WERI-Rb-1 (cell line): Measurements from ENCODE around the gene NBL1.
A peak's percentile ranks its signal among the peaks of the same experiment; 100 is the strongest.

Experiments used
- DNase-seq: peaks from one replicate; pipeline ENCODE4 v3.0.0-alpha.2; 2020
- H3K27ac ChIP-seq: fragments of 250-450 bp; sonication (Bioruptor Pico); 2 replicates; pipeline ENCODE4 v1.5.1; 2020; ENCODE audit warnings: mild to moderate bottlenecking, moderate library complexity
- H3K27me3 ChIP-seq: fragments of 250-450 bp; sonication (Bioruptor Pico); 2 replicates; pipeline ENCODE4 v1.5.1; 2021; ENCODE audit warnings: mild to moderate bottlenecking, low read depth, moderate library complexity; ENCODE audit not compliant: insufficient read depth, severe bottlenecking
- H3K36me3 ChIP-seq: fragments of 250-450 bp; sonication (Bioruptor Pico); 2 replicates; pipeline ENCODE4 v1.5.1; 2020; ENCODE audit warnings: mild to moderate bottlenecking, moderate library complexity
- H3K4me3 ChIP-seq: 2 replicates; pipeline ENCODE4 v1.5.1; 2011; ENCODE audit warnings: low read depth, mild to moderate bottlenecking, control low read depth, low read length
- H3K9me3 ChIP-seq: fragments of 250-450 bp; sonication (Bioruptor Pico); 2 replicates; pipeline ENCODE4 v1.5.1; 2021; ENCODE audit warnings: mild to moderate bottlenecking, moderate library complexity; ENCODE audit not compliant: severe bottlenecking
- CTCF ChIP-seq: IDR thresholded peaks from 2 replicates; pipeline ENCODE4 v1.5.1; 2011; ENCODE audit warnings: low read depth, mild to moderate bottlenecking, control low read depth, inconsistent platforms, low read length

Gene NBL1

DNA sequence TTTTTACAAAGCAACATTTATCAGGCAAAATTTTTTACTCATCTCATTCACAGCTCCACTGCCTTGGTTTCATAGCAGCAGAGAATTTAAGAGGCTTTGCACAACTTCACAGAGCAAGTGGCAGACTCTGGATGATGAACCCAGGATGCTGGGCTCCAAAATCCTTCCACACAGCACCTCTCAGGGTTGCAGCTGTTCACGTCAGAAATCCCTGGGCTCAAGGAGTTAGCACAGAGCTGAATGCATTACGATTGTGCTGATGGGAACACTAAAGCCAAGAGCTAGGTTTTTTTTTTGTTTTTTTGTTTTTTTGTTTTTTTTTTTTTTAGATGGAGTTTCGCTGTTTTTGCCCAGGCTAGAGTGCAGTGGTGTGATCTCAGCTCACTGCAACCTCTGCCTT lies 18.2 kb downstream of the NBL1 start:
- H3K4me3 ChIP-seq = no peak overlapping the region
- H3K27me3 ChIP-seq = no peaks in the 10 kb centered on the region
- H3K27ac ChIP-seq = no peak overlapping the region

GRCh38 chr1:19664453-19665185 lies 20.5 kb downstream of the NBL1 start, which contains the start of gene HTR6:
TSS of gene HTR6 (plus strand) at chr1:19664875. CDS start at chr1:19665754, 879 bp downstream.
- Histone ChIP-seq H3K4me3 (peak within 1 kb of the TSS; percentile 46), H3K9me3 (no peaks in the 10 kb centered on the region), H3K27me3 (no peaks in the 10 kb centered on the region), H3K27ac (no peak within 1 kb of the TSS), H3K36me3 (no peaks in the 10 kb centered on the region)
- DNase-seq = no peak
- TF ChIP-seq CTCF = no peak

More for the DNA sequence above, 18.2 kb downstream of the NBL1 start:
- no peak for DNase-seq
- no peaks in the 10 kb centered on the region for H3K9me3 ChIP-seq
- no peak for TF ChIP-seq CTCF
- H3K36me3 ChIP-seq = no peaks in the 10 kb centered on the region

DNA sequence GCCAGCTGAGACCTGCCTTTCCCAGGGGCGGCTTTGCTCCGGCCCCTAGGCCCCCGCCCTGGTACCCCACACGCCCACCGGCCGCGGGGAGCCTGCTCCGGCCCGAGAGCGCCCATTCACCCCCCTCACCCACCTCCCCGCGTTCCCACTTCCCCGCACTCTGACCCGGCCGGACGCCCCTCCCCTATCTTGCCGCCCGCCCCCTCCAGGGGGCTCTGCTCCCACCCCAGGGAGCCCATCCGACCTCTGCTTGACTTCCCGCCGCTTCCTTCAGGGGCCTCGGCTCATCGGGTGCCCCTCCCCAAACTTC lies 21.0 kb downstream of the NBL1 start:
- TF ChIP-seq CTCF = no peak
- no peaks in the 10 kb centered on the region for H3K27me3 ChIP-seq
- H3K9me3 ChIP-seq = no peaks in the 10 kb centered on the region
- peak overlapping the region; percentile 24 for H3K4me3 ChIP-seq
- no peak overlapping the region for H3K27ac ChIP-seq
- DNase-seq = no peak
- no peaks in the 10 kb centered on the region for H3K36me3 ChIP-seq

- no peaks in the 10 kb centered on the region for H3K9me3 ChIP-seq
- no peak for TF ChIP-seq CTCF
- H3K27ac ChIP-seq = no peak overlapping the region
- DNase-seq = no peak
- H3K27me3 ChIP-seq = no peaks in the 10 kb centered on the region
- H3K4me3 ChIP-seq = no peak overlapping the region
- no peaks in the 10 kb centered on the region for H3K36me3 ChIP-seq
These were observed 21.7 kb downstream of the NBL1 start for GRCh38 chr1:19665496-19666465.

GRCh38 chr1:19668888-19669287 lies 24.8 kb downstream of the NBL1 start:
- Histone ChIP-seq H3K27me3 (no peaks in the 10 kb centered on the region), H3K9me3 (no peaks in the 10 kb centered on the region), H3K27ac (no peak overlapping the region), H3K36me3 (no peaks in the 10 kb centered on the region), H3K4me3 (no peak overlapping the region)
- no peak for DNase-seq
- TF ChIP-seq CTCF = no peak
